ENCODE measurements around the gene E2F4. TPM values are rescaled to one million over a fixed set of nuclear protein-coding genes. Genes with fewer than 3 reads are reported as not detected.

The E2F4 gene
- total and polyA plus RNA-seq, 4 donors, result 16.7 to 53.5 (median 40.7) TPM

DNA sequence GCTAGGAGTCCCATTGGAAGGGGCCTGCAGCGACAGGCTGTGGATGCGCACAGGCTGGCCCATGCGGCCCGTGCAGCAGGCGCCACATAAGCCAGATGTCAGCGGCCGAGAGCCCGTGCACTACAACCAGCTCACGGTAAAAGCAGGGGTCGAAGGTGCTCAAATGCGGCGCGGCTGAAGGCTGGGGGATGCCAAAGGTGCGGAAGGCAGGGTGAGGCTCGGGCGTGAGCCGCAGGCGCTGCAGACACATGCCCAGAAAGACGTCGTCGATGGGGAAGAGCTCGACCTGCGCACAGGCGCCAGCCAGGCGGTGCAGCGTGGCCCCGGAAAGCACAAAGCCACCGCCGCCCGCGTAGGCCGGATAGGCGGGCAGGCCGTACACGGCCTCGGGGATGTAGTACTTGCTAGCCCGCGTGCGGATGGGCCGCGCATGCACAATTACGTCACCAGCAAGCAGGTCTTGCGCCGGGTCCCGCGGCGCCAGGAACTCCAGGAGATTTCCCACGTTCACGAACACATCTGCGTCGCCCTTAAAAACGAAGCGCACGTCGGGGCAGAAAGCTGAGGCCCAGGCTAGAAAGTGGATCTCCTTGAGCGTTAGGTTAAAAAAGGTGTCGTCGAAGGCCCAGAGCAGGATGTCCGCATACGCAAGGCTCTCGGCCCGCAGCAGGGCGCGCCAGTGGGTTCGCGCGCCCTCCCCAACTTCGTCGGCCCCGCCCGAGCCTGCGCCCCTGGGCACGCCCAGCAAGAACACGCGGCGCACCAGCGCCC is 42.5 kb upstream of the E2F4 start:
- no peak for DNase-seq (ENCODE audit: low read depth in 4 of 6, low spot score in 6 of 6)
- H3K27ac ChIP-seq (ENCODE audit: low read depth, low read length), result no peak overlapping the region
- no peaks in the 10 kb centered on the region for H3K9me3 ChIP-seq (ENCODE audit: control insufficient read depth, insufficient read depth, low read length)
- WGBS (ENCODE audit: insufficient coverage), result 32% methylated on average over 77 of the region's 77 CpGs
- H3K4me1 ChIP-seq (ENCODE audit: control insufficient read depth, insufficient read depth, low read length), result peaks cover 32% of the 10 kb centered on the region
- peaks cover 50% of the 10 kb centered on the region for H3K36me3 ChIP-seq (ENCODE audit: control insufficient read depth, insufficient read depth, low read length)
- H3K4me3 ChIP-seq (ENCODE audit: low read depth, low read length), result no peak overlapping the region
- peaks cover 58% of the 10 kb centered on the region for H3K27me3 ChIP-seq (ENCODE audit: control insufficient read depth, insufficient read depth, low read length)

GRCh38 chr16:67150047-67150832 is 41.7 kb upstream of the E2F4 start:
- H3K36me3 ChIP-seq (ENCODE audit: control insufficient read depth, insufficient read depth, low read length), result peaks cover 42% of the 10 kb centered on the region
- peak overlapping the region; percentile 36 for H3K4me3 ChIP-seq (ENCODE audit: low read depth, low read length)
- no peaks in the 10 kb centered on the region for H3K9me3 ChIP-seq (ENCODE audit: control insufficient read depth, insufficient read depth, low read length)
- peak in 1 of 6 donors; percentile 68 for DNase-seq (ENCODE audit: low read depth in 4 of 6, low spot score in 6 of 6)
- 1% methylated on average over 94 of the region's 94 CpGs for WGBS (ENCODE audit: insufficient coverage)
- H3K27me3 ChIP-seq (ENCODE audit: control insufficient read depth, insufficient read depth, low read length), result peaks cover 65% of the 10 kb centered on the region
- H3K4me1 ChIP-seq (ENCODE audit: control insufficient read depth, insufficient read depth, low read length), result peaks cover 39% of the 10 kb centered on the region
- H3K27ac ChIP-seq (ENCODE audit: low read depth, low read length), result peak overlapping the region; percentile 65

- WGBS (ENCODE audit: insufficient coverage), result 3% methylated on average over 34 of the region's 34 CpGs
- Histone ChIP-seq H3K9me3 (ENCODE audit: control insufficient read depth, insufficient read depth, low read length) (no peaks in the 10 kb centered on the region), H3K4me1 (ENCODE audit: control insufficient read depth, insufficient read depth, low read length) (peaks cover 45% of the 10 kb centered on the region), H3K36me3 (ENCODE audit: control insufficient read depth, insufficient read depth, low read length) (peaks cover 35% of the 10 kb centered on the region), H3K27ac (ENCODE audit: low read depth, low read length) (peak within 1 kb of the TSS; percentile 65), H3K27me3 (ENCODE audit: control insufficient read depth, insufficient read depth, low read length) (peaks cover 71% of the 10 kb centered on the region), H3K4me3 (ENCODE audit: low read depth, low read length) (peak within 1 kb of the TSS; percentile 36)
- DNase-seq (ENCODE audit: low read depth in 4 of 6, low spot score in 6 of 6), result peak in 2 of 6 donors; percentile 13 to 85
These were observed 41.0 kb upstream of the E2F4 start, which contains the start of gene B3GNT9 for GRCh38 chr16:67150833-67151396. Gene B3GNT9, minus strand, starts transcription at chr16:67150998. Its CDS starts 513 bp downstream, at chr16:67150485.

DNA sequence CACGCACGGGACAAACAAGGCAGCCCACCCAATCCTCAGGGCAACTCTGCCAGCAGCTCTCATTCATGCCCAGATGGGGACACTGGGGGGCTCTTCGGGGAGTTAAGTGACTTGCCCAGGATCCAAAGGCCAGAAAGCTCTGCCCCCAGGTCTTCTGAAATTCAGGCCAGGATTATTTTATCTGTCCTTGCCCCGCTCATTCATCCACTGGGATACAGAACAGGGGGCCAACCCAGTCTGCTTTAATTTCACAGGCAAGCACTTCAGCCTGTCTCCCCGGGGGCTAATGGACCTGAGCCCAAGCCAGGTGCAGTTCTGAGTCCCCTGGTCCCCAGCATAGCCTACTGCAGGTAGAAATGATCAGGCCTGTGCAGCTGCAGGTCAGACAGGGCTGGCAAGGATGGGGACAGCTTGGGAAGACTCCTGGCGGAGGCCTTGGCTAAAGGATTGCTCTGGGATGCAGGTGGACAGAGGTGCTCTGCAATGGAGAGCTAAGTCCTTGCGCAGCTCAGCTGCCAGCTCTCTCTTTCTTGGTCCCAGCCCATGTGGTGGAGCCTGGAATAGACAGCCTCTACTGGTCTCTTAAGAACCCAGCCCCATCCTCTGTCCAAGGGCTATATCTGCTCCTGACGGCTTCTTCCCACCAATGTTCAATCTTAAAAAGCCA is 40.4 kb upstream of the E2F4 start:
- Histone ChIP-seq H3K36me3 (ENCODE audit: control insufficient read depth, insufficient read depth, low read length) (peaks cover 29% of the 10 kb centered on the region), H3K27me3 (ENCODE audit: control insufficient read depth, insufficient read depth, low read length) (peaks cover 77% of the 10 kb centered on the region), H3K9me3 (ENCODE audit: control insufficient read depth, insufficient read depth, low read length) (no peaks in the 10 kb centered on the region), H3K4me1 (ENCODE audit: control insufficient read depth, insufficient read depth, low read length) (peaks cover 48% of the 10 kb centered on the region), H3K27ac (ENCODE audit: low read depth, low read length) (no peak overlapping the region), H3K4me3 (ENCODE audit: low read depth, low read length) (peak overlapping the region; percentile 36)
- no peak for DNase-seq (ENCODE audit: low read depth in 4 of 6, low spot score in 6 of 6)
- 49% methylated on average over 7 of the region's 8 CpGs for WGBS (ENCODE audit: insufficient coverage)

DNA sequence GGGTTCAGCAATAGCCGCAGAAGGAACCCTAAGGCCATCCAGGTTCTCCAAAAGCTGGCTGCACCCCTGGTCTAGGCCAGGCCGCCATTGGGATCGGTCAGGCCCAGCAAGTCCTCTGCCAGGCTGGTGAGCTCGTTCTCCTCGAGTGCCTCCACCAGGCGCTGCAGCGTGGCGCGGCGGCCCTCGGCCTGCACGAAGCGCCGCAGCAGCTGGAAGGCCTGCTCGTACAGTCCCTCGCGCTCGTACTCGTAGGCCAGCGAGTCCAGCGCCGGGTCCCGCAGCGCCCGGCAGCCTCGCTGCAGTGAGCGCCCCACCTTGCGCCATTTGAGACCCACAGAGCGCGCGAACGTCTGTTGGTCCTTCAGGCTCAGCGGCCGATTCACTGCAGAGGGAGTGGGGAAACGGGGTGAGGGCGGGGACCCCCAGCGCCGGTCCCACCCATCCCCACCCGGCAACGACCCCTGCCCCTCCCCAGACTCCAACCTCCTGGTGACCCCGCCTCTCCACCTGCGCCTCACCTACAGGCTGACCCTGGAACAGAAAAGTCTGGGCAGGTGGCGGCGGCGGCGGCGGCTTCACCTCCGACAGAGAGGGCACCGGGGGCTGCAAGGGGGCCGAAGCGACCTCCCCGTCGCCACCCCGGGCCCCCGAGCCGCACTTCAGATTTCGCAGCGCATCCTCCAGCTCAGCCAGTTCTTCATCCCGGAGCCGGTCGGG is 37.2 kb upstream of the E2F4 start:
- Histone ChIP-seq H3K9me3 (ENCODE audit: control insufficient read depth, insufficient read depth, low read length) (no peaks in the 10 kb centered on the region), H3K4me3 (ENCODE audit: low read depth, low read length) (peak overlapping the region; percentile 32), H3K4me1 (ENCODE audit: control insufficient read depth, insufficient read depth, low read length) (peaks cover 43% of the 10 kb centered on the region), H3K27ac (ENCODE audit: low read depth, low read length) (no peak overlapping the region), H3K27me3 (ENCODE audit: control insufficient read depth, insufficient read depth, low read length) (peaks cover 85% of the 10 kb centered on the region), H3K36me3 (ENCODE audit: control insufficient read depth, insufficient read depth, low read length) (no peaks in the 10 kb centered on the region)
- DNase-seq (ENCODE audit: low read depth in 4 of 6, low spot score in 6 of 6), result peak in 1 of 6 donors; percentile 30
- 6% methylated on average over 53 of the region's 61 CpGs for WGBS (ENCODE audit: insufficient coverage)

DNA sequence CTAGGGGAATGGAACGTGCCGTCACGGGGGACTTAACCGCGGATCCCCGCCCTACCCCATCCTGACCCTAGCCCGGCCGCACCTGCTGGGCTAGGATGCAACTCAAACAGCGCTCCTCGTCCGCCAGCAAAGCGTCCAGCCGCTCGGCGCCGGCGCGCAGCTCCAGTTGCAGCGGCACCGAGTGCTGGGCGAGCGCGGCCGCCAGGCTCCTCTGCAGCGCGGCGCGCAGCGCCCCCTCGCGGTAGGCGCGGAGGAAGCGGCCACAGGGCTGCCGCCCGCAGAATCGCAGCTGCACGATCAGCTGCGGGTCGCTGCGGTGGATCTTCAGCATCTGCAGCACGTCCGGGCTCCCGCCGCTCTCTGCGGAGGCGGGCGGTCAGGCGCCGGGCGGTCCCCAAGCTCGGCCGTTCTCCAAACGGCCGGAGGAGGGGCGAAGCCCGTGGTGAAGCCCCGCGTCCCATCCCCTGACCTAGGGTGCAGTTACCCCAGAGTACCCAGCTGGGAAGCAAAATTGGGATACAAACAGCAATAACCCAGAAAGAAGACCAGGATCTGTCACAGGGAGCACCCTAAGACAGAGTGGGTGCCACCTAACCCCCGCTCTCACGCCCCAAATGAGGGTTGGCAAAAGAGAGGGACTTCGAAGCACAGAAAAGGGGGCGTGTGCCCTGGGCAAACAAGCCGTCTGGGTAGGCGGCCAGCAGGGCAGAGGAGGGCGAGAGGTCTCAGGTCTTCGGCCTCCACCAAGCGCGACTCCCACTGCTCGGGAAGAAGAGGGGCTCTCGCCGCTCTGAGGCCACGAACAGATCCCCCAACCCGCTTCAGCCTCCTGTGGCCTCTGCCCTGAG is 36.4 kb upstream of the E2F4 start:
- Histone ChIP-seq H3K27me3 (ENCODE audit: control insufficient read depth, insufficient read depth, low read length) (peaks cover 85% of the 10 kb centered on the region), H3K36me3 (ENCODE audit: control insufficient read depth, insufficient read depth, low read length) (no peaks in the 10 kb centered on the region), H3K27ac (ENCODE audit: low read depth, low read length) (no peak overlapping the region), H3K4me1 (ENCODE audit: control insufficient read depth, insufficient read depth, low read length) (peaks cover 47% of the 10 kb centered on the region), H3K9me3 (ENCODE audit: control insufficient read depth, insufficient read depth, low read length) (no peaks in the 10 kb centered on the region), H3K4me3 (ENCODE audit: low read depth, low read length) (peak overlapping the region; percentile 32)
- DNase-seq (ENCODE audit: low read depth in 4 of 6, low spot score in 6 of 6), result peak in 4 of 6 donors; percentile 62 to 92 (median 81)
- 2% methylated on average over 74 of the region's 74 CpGs for WGBS (ENCODE audit: insufficient coverage)

DNA sequence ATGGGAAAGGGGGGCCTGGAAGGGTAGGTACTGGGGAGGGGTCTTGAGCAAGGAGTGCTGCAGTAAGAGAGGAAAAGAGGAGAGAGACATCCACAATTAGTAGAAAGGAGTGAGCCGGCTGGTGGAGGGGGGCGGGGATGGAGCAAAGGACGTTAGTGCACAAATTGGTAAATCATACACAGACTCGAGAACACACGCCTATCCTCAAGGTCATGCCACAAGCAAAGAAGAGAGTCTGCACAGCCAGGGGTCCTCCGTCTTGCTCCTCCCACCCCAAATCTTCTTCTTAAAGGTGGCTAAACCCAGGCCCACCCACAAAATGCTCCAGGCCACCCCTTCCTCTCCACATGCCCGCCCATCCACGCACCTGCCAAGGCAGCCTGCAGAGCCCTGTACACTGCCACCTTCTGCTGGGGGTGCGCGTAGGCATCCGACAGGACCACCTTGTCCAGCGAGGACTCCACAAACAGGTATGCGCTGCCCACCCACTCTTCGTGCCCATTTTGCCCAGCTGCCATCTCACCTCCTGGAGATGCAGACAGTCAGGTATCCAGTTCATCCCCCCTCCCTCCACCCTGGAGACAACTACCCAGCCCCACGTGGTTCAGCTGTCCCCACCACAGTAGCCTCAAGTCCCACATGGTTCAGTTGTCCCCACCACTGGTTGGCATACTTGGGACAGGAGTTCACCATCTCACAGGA is 35.7 kb upstream of the E2F4 start:
- WGBS (ENCODE audit: insufficient coverage), result 33% methylated on average over 14 of the region's 15 CpGs
- H3K4me3 ChIP-seq (ENCODE audit: low read depth, low read length), result no peak overlapping the region
- peaks cover 85% of the 10 kb centered on the region for H3K27me3 ChIP-seq (ENCODE audit: control insufficient read depth, insufficient read depth, low read length)
- no peak for DNase-seq (ENCODE audit: low read depth in 4 of 6, low spot score in 6 of 6)
- peaks cover 47% of the 10 kb centered on the region for H3K4me1 ChIP-seq (ENCODE audit: control insufficient read depth, insufficient read depth, low read length)
- H3K27ac ChIP-seq (ENCODE audit: low read depth, low read length), result no peak overlapping the region
- H3K36me3 ChIP-seq (ENCODE audit: control insufficient read depth, insufficient read depth, low read length), result no peaks in the 10 kb centered on the region
- H3K9me3 ChIP-seq (ENCODE audit: control insufficient read depth, insufficient read depth, low read length), result no peaks in the 10 kb centered on the region

DNA sequence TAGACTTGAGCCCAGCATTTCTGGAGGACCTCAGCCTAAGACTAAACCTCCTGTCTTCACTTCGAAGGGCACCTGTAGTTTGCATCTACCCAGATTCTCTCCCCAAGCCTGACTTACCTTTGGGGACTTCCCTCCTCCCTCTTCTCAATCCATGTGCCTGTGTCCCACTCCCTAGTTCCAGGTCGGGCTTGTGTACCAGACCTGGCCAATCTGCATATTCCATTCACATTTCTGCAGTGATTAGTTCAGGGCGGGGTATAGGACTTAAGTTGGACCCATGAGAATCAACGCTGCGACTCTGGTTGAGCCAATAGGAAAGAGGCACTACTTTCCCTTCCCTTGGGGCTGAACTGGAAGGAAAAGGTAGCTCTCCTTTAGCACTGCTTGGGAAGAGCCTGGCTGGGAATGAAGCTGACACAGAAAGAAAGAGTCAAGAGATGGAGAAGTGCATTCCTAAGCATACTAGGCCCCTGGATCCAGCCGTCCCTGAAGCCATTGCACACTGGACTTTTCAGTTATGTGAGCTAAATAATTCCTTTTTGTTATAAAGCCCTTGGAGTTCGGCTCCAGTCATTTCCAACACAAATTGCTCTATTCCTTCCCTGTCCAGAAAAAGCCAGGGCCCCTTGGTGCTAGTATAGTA is 34.7 kb upstream of the E2F4 start:
- peaks cover 50% of the 10 kb centered on the region for H3K4me1 ChIP-seq (ENCODE audit: control insufficient read depth, insufficient read depth, low read length)
- 38% methylated on average over 7 of the region's 7 CpGs for WGBS (ENCODE audit: insufficient coverage)
- H3K36me3 ChIP-seq (ENCODE audit: control insufficient read depth, insufficient read depth, low read length), result no peaks in the 10 kb centered on the region
- no peak overlapping the region for H3K4me3 ChIP-seq (ENCODE audit: low read depth, low read length)
- no peak for DNase-seq (ENCODE audit: low read depth in 4 of 6, low spot score in 6 of 6)
- no peaks in the 10 kb centered on the region for H3K9me3 ChIP-seq (ENCODE audit: control insufficient read depth, insufficient read depth, low read length)
- H3K27ac ChIP-seq (ENCODE audit: low read depth, low read length), result no peak overlapping the region
- H3K27me3 ChIP-seq (ENCODE audit: control insufficient read depth, insufficient read depth, low read length), result peaks cover 88% of the 10 kb centered on the region

Data from spinal cord (tissue), 10 donors.